CD4-positive, alpha-beta T cell treated with Interleukin-10 for 1 hour (primary cell): ENCODE measurements around the gene DESI1.
A peak's percentile ranks its signal among the peaks of the same experiment; 100 is the strongest.
"Not testable (repeated sequence)": the region's sequence is repeated elsewhere in the genome, so short reads cannot be mapped to it uniquely, and the experiment has no call there.

Experiments used
- DNase-seq: peaks from one replicate; pipeline ENCODE4 v3.0.0-alpha.2; 2020

Gene DESI1

DNA sequence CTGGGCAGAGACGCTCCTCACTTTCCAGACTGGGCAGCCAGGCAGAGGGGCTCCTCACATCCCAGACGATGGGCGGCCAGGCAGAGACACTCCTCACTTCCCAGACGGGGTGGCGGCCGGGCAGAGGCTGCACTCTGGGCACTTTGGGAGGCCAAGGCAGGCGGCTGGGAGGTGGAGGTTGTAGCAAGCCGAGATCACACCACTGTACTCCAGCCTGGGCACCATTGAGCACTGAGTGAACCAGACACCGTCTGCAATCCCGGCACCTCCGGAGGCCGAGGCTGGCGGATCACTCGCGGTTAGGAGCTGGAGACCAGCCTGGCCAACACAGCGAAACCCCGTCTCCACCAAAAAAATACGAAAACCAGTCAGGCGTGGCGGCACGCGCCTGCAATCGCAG is 10.8 kb upstream of the DESI1 start:
- not testable (repeated sequence) for DNase-seq

DNA sequence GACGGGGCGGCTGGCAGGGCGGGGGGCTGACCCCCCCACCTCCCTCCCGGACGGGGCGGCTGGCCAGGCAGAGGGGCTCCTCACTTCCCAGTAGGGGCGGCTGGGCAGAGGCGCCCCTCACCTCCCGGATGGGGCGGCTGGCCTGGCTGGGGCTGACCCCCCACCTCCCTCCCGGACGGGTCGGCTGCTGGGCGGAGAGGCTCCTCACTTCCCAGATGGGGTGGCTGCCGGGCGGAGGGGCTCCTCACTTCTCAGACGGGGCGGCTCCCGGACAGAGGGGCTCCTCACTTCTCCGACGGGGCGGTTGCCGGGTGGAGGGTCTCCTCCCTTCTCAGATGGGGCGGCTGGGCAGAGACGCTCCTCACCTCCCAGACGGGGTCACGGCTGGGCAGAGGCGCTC is 10.3 kb upstream of the DESI1 start:
- not testable (repeated sequence) for DNase-seq

- DNase-seq = no peak
Observed at GRCh38 chr22:41625577-41625976, 4.7 kb upstream of the DESI1 start.

- no peak for DNase-seq
Observed at GRCh38 chr22:41621911-41622179, 1.0 kb upstream of the DESI1 start.

- peak; percentile 100 for DNase-seq
Observed at GRCh38 chr22:41621099-41621910, 462 bp upstream of the DESI1 start, which contains the start of gene XRCC6. TSS of gene XRCC6 (plus strand) at chr22:41621295. CDS start at chr22:41622005, 710 bp downstream.

DNA sequence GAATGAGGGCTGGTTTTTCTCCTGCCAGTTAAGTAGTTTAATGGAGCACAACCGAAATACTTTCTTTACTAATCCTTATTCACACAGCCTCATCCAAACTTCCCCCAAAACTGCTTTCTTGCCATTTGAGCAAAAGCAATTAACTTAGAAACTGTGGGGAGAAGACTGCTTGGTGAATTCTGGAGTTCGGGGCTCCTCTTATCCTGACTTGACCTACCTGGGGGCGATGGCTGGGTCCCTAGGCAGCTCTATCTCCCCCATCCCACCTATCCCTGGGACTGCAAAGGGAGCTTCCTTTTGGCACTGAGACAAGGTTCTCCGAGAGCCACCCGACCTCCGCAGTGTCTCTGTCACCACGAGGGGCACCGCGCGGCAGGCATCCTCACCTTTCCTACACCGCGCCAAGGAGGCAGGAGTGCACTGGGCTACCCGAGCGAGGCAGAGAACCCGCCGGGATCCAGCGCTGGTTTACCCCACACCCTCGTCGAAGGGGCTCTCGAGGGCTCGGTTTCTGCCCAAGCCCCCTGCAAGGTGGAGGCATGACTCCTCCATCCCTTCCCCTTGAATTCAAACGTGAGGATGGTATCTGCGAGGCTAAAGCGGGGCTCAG is 759 bp downstream of the DESI1 start:
- peak; percentile 43 for DNase-seq

GRCh38 chr22:41613456-41613855 is 7.4 kb downstream of the DESI1 start:
- no peak for DNase-seq

- no peak for DNase-seq
Observed at GRCh38 chr22:41612603-41613306, 8.1 kb downstream of the DESI1 start.

DNA sequence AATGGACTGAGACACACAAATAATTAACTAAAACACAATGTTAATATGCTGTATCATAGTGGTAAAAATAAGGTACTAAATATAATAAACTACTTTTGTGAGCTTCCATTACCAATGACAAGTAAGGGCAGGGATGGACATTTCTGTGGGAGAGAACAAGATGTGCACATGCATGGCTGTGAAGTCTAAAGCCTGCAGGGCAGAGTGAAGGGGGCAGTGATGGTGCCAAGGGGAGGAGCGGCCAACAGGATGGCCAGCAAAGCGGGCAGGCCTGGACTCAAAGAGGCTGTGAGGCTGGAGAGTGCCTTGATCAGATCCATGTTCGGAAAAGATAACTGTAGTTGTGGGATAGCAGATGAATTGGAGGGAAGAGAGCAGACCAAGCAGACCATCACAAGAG is 12.5 kb downstream of the DESI1 start:
- no peak for DNase-seq

DNA sequence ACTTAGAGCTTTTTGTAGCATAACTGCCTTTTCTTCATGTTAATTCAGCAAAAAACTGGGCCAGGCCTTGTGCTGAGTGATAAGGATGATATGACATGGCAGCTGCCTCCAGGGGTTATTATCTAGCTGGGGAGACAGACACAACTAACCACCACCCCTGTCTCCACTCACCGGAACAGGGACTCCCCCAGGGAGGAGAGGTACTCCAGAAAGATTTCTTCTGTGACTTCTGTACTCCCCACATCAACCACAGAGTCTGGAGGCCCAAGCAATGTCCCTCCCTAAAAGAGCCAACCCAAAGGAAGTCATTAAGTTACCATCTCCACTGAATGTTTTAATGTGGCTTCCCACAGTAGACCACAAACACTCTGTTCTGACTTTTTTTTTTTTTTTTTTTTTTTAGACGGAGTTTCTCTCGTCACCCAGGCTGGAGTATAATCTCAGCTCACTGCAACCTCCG is 16.9 kb downstream of the DESI1 start:
- peak; percentile 83 for DNase-seq

GRCh38 chr22:41600976-41601375 is 19.9 kb downstream of the DESI1 start:
- DNase-seq = no peak

GRCh38 chr22:41598891-41599635 is 21.8 kb downstream of the DESI1 start:
- DNase-seq = no peak

- DNase-seq = no peak
Observed at GRCh38 chr22:41598081-41598480, 22.8 kb downstream of the DESI1 start.

DNA sequence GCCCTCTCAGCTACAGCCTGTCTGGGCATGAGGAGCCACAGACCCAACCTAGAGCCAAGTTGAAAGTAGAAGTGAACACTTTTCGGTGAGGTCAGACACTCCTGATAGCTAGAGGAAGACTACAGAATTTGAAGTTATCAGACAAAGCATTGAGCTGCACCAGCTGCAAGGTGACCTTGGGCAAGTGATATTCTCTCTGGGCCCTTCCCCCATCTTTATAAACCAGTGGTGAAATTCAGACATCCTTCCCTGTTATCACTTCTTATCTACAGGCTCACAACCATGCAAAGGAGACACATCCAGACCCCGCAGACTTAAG is 23.2 kb downstream of the DESI1 start:
- DNase-seq = no peak

DNA sequence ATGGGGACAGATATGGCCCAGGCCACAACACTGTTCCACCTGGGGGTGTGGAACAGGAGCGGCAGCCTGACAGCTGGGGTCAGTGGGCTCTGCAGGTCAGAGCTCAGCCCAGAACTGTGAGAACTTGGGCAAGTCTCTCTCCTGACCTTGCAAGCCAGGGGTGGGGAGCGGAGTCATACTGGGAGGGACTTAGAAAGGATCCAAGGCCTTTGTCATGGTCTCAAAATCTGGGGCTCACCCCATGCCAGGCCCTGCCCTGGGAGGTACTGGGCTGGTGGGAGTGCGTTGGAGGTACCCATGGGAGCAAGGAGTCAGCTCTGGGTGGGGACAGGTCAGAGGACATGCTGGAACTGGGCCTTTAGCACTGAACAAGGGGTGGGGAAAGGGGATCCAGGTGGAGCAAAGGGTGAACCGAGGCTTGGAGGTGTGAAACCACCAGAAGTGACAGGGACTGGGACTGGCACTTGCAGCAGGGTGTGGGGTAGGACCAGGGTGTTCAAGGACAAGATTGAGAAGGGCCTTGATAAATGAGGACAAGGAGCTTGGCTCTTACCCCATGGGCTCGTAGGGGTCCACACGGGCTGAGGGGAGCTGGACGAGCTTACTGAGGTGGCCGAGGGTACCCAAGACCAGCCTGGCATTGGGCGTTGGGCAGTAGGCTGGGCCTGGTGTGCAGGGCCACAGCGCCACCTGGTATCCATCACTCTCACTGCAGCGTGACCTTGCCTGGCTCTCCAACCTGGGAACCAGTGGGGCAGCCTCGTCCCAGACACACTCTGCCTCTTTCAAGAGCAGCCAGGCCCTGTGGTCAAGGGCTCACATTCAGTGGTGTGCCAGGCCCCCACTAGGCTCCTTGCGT is 23.8 kb downstream of the DESI1 start:
- DNase-seq = peak; percentile 39

DNA sequence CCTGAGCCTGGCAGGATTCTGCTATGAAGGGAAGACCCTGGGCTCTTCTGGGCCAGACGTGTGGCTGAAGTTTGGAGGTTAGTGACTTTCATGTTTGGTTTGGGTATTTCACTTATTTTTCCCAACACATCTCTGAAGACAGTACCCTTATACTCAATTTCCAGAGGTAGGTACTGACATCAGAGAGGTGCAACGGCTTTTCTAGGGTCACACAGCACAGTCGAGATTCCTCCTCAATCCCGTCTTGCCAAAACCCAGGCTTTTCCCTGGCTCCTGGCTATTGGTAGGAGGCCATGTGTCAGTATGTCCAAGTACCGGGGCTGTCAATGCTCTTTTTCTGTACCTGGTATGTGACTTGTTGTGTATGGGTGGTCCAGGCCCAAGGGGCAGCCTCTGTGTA is 25.1 kb downstream of the DESI1 start:
- DNase-seq = no peak

DNA sequence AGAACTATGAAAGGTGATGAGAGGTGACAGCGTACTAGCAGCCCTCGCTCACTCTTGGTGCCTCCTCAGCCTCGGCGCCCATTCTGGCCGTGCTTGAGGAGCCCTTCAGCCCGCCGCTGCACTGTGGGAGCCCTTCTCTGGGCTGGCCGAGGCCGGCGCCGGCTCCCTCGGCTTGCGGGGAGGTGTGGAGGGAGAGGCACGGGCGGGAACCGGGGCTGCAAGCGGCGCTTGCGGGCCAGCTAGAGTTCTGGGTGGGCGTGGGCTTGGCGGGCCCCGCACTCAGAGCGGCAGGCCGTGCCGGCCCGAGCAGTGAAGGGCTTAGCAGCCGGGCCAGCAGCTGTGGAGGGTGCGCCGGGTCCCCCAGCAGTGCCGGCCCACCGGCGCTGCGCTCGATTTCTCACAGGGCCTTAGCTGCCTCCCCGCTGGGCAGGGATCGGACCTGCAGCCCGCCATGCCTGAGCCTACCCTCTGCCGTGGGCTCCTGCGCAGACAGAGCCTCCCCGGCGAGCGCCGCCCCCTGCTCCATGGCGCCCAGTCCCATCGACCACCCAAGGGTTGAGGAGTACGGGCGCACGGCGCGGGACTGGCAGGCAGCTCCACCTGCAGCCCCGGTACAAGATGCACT is 27.4 kb downstream of the DESI1 start:
- not testable (repeated sequence) for DNase-seq

DNA sequence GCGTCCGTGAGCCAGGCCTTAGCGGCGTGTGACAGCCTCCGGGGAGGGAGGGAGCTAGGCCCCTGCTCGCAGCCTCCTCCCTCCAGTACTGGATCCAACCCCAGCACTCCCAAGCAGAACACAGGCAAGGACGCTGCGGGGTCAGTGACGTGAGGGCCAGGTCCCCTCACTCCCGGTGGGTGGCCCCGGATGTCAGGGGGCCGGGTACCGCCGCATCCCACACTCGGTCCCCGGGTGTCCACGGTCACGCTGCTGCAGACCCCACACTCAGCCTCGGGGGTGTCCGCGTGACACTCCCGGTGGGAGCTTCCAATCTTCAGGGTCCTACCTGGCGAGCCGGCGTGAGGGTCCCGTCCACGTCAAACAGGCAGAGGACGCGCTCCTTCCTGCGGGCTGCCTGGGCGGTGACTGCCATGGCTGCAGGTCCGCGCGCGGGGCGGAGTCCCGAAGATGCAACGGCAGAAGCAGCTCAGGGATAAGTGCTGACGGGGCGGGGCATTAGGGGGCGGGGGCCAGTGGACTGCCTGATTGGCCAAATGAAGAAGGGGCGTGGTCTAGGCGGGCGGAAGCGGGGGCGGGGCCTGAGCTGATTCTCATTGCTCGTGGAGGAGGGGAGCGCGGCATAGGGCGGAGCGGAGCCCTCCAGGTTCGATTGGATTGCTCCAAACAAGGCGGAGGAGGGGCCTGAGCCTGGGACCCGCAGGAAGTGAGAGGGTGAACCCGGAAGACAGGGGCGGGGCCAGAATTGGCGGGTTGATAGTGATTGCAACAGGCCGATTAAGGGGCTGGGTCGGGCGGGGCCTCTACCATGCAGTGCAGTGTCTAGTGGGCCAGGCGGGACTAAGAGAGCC is 31.2 kb downstream of the DESI1 start, which contains the start of gene PMM1:
PMM1 (minus strand) TSS at position 450 of the 851 bp plus-strand sequence; CDS start at position 415, 35 bp downstream.
- DNase-seq = peak; percentile 100

- no peak for DNase-seq
Observed at GRCh38 chr22:41587347-41587723, 33.5 kb downstream of the DESI1 start.

- DNase-seq = no peak
Observed at GRCh38 chr22:41585898-41586297, 34.9 kb downstream of the DESI1 start.

DNA sequence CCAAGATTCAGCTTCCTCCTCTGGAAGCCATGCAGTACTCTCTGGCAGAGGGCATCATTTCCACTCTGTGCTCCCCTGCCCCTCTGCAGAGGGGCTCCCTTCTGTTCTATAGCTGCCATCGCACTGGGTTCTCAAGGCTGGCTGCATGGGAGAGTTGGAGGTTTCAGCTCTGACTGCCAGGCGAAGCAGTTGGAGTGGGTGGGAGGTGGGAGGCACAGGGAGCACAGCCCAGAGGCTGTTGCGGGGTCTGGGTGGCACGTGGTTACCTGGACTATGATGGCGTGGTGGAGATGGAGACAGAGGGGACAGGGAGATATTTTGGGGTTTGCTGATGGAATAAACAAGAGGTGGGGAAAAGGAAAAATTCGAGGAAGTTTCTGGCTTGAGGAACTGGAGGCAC is 36.0 kb downstream of the DESI1 start:
- no peak for DNase-seq
